IPS DF 19.7 (cell line): ENCODE data around the gene STYX.

ENCODE experiments used
- DNase-seq: peaks from one replicate; pipeline ENCODE4 v3.0.0-alpha.2; 2013; ENCODE audit warnings: low read depth, low spot score

STYX gene

GRCh38 chr14:52729925-52730708, at the start of gene STYX:
STYX (plus strand) TSS chr14:52730166; CDS start chr14:52730475, 309 bp downstream.
- peak; percentile 91 for DNase-seq

GRCh38 chr14:52683985-52684520, 45.9 kb upstream of the STYX start:
- DNase-seq = no peak

GRCh38 chr14:52686176-52686575, 43.8 kb upstream of the STYX start:
- no peak for DNase-seq

- DNase-seq = no peak
Measured at GRCh38 chr14:52690983-52691760, 38.8 kb upstream of the STYX start.

GRCh38 chr14:52692248-52692962, 37.6 kb upstream of the STYX start:
- no peak for DNase-seq

GRCh38 chr14:52693036-52693435, 36.9 kb upstream of the STYX start:
- no peak for DNase-seq

GRCh38 chr14:52693532-52693931, 36.4 kb upstream of the STYX start:
- no peak for DNase-seq

- DNase-seq = no peak
Measured at GRCh38 chr14:52694761-52695480, 35.0 kb upstream of the STYX start.

- DNase-seq = no peak
Measured at GRCh38 chr14:52695481-52696091, 34.4 kb upstream of the STYX start, which contains the start of gene ERO1A. ERO1A (minus strand) TSS chr14:52695558; CDS start chr14:52695481, 77 bp downstream.

GRCh38 chr14:52700701-52701172, 29.2 kb upstream of the STYX start:
- no peak for DNase-seq

GRCh38 chr14:52701223-52701622, 28.7 kb upstream of the STYX start:
- no peak for DNase-seq

- DNase-seq = no peak
Measured at GRCh38 chr14:52703225-52703624, 26.7 kb upstream of the STYX start.

GRCh38 chr14:52703664-52704063, 26.3 kb upstream of the STYX start:
- no peak for DNase-seq

GRCh38 chr14:52706286-52706685, 23.7 kb upstream of the STYX start:
- no peak for DNase-seq

- DNase-seq = no peak
Measured at GRCh38 chr14:52706724-52707706, 23.0 kb upstream of the STYX start, which contains the start of gene PSMC6. PSMC6 (plus strand) TSS chr14:52707200; CDS start chr14:52707220, 20 bp downstream.

GRCh38 chr14:52711666-52712065, 18.3 kb upstream of the STYX start:
- DNase-seq = no peak

GRCh38 chr14:52716155-52716554, 13.8 kb upstream of the STYX start:
- DNase-seq = no peak

- DNase-seq = no peak
Measured at GRCh38 chr14:52723514-52724359, 6.2 kb upstream of the STYX start.

GRCh38 chr14:52724360-52724644, 5.7 kb upstream of the STYX start:
- DNase-seq = no peak
